ENCODE results near the gene HOXD1.

Gene HOXD1

GRCh38 chr2:176187899-176188773 is at the start of gene HOXD1:
TSS of gene HOXD1 (plus strand) at chr2:176188668. CDS start at chr2:176188802, 134 bp downstream.
- DNase-seq (ENCODE audit: low spot score) (peak; percentile 54), FAIRE-seq (no peak)

GRCh38 chr2:176138923-176139660 is 49.4 kb upstream of the HOXD1 start:
- DNase-seq (ENCODE audit: low spot score) (no peak), FAIRE-seq (no peak)

GRCh38 chr2:176139661-176140512 is 48.6 kb upstream of the HOXD1 start:
- FAIRE-seq (no peak), DNase-seq (ENCODE audit: low spot score) (no peak)

GRCh38 chr2:176140513-176141317 is 47.8 kb upstream of the HOXD1 start:
- FAIRE-seq = no peak
- peak; percentile 47 for DNase-seq (ENCODE audit: low spot score)

- FAIRE-seq (no peak), DNase-seq (ENCODE audit: low spot score) (no peak)
These were observed 46.2 kb upstream of the HOXD1 start for GRCh38 chr2:176142281-176142680.

GRCh38 chr2:176145085-176145969 is 43.1 kb upstream of the HOXD1 start:
- DNase-seq (ENCODE audit: low spot score) (no peak), FAIRE-seq (no peak)

- no peak for FAIRE-seq
- DNase-seq (ENCODE audit: low spot score) = no peak
These were observed 42.4 kb upstream of the HOXD1 start for GRCh38 chr2:176146101-176146500.

GRCh38 chr2:176146645-176147044 is 41.8 kb upstream of the HOXD1 start:
- FAIRE-seq = no peak
- DNase-seq (ENCODE audit: low spot score) = no peak

- DNase-seq (ENCODE audit: low spot score) (no peak), FAIRE-seq (no peak)
These were observed 41.2 kb upstream of the HOXD1 start for GRCh38 chr2:176147210-176147799.

- DNase-seq (ENCODE audit: low spot score) = no peak
- no peak for FAIRE-seq
These were observed 40.5 kb upstream of the HOXD1 start for GRCh38 chr2:176147800-176148496.

GRCh38 chr2:176148751-176149421 is 39.6 kb upstream of the HOXD1 start:
- FAIRE-seq (no peak), DNase-seq (ENCODE audit: low spot score) (no peak)

GRCh38 chr2:176149481-176149938 is 39.0 kb upstream of the HOXD1 start:
- FAIRE-seq (no peak), DNase-seq (ENCODE audit: low spot score) (no peak)

- DNase-seq (ENCODE audit: low spot score) (no peak), FAIRE-seq (no peak)
These were observed 38.4 kb upstream of the HOXD1 start for GRCh38 chr2:176149939-176150583.

- FAIRE-seq = no peak
- DNase-seq (ENCODE audit: low spot score) = no peak
These were observed 37.7 kb upstream of the HOXD1 start for GRCh38 chr2:176150584-176151441.

- DNase-seq (ENCODE audit: low spot score) = no peak
- peak; percentile 45 for FAIRE-seq
These were observed 36.8 kb upstream of the HOXD1 start, which contains the start of gene HOXD4 for GRCh38 chr2:176151442-176152287. TSS of gene HOXD4 (plus strand) at chr2:176151550. CDS start at chr2:176151634, 84 bp downstream.

All from RCC 7860 (cell line).